Subcutaneous adipose tissue (tissue), 4 donors: ENCODE measurements around the gene NUDT16. TPM values are rescaled to one million over a fixed set of nuclear protein-coding genes. Genes with fewer than 3 reads are reported as not detected.

Source experiments
- total RNA-seq, 4 donors: library from RNA; depleted of rRNA; stranded (reverse); fragments of >200 nt; gene quantifications; one replicate each; pipeline ENCODE4 v1.1.0, GENCODE V29; 2016
- TF ChIP-seq, protein P1 (sequence below): fragments of 450-650 bp; IDR thresholded peaks from one replicate; pipeline ENCODE4 v1.5.1; 2016; ENCODE audit warnings: low read depth, mild to moderate bottlenecking, control low read depth, antibody characterized with exemption, moderate library complexity

The NUDT16 gene
- total RNA-seq, 4 donors from 2014 or later, result 36.2 to 67.8 (median 53.9) TPM

DNA sequence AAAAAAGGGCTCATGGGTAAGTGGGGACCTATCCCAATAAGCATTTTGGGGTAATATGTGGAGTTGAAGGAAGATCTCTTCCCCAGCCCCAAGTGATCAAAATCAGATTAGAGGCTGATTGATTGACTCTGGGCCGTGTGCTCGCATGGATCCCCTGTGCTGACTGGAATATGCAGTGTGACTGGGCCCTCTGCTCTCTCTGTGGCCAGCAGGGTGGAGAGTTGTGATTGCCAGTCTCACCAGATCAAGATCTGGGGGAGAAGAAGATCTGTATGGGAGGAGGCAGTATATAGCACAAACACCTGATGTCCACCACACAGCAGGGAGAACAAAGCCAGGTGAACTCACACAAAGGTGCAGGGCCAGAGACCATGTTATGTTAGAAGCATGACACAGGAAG is 8.8 kb downstream of the NUDT16 start:
- TF ChIP-seq, protein P1, sequence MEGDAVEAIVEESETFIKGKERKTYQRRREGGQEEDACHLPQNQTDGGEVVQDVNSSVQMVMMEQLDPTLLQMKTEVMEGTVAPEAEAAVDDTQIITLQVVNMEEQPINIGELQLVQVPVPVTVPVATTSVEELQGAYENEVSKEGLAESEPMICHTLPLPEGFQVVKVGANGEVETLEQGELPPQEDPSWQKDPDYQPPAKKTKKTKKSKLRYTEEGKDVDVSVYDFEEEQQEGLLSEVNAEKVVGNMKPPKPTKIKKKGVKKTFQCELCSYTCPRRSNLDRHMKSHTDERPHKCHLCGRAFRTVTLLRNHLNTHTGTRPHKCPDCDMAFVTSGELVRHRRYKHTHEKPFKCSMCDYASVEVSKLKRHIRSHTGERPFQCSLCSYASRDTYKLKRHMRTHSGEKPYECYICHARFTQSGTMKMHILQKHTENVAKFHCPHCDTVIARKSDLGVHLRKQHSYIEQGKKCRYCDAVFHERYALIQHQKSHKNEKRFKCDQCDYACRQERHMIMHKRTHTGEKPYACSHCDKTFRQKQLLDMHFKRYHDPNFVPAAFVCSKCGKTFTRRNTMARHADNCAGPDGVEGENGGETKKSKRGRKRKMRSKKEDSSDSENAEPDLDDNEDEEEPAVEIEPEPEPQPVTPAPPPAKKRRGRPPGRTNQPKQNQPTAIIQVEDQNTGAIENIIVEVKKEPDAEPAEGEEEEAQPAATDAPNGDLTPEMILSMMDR, result no peak

DNA sequence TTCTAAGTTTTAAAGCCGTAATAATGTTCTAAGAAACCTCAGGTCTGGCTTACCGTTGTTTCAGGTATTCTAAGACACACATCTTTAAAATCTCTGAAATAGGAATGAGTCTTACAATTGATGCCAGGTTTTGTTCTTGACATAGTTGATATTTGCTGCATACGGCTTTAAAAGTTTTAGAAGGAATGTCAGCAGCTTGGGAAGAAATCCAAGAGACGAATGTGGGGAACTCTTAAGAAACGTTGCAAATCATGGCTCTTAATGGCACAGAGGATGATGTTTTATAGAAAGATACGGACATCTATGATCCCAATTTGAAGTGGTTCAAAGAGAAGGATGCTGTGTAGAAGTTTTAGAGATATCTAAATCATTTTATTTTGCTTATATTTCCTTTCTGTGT is 11.5 kb downstream of the NUDT16 start:
- TF ChIP-seq, protein P1, result no peak

DNA sequence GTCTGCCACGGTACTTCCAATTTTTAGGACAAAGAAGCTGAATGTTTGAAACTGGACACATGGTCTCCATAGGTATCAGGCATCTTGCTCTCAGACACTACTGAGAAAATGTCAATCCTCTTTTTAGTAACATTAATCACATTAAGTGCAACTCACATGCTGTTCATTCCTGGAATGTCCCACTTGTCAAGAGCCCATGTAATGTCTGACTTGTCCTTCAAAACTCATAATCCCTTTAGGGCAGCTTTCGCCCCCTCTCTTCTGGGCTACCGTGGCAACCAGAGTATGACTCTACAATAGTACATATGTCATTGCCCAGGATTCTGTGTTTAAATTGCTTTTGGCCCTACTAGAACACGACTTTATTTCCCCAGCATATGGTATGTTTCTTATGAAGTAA is 12.3 kb downstream of the NUDT16 start:
- TF ChIP-seq, protein P1, result no peak

DNA sequence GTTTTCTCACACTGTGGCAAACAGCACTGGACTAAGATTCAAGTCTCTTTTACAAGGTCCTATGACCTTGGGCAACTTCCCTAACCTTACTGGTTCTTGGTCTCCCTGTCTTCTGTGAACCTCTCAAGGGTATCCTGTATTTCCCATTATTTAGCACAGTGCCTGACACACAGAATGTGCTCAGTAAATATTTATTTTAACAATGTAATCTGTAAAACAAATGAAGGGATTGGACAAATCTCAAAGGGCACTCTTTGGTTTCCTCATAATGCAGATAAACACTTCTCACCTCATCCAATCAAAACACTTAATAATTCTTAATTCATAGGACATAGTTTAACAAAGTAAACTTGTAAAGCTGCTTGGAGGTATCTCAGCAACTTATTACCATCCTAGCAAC is 12.8 kb downstream of the NUDT16 start:
- TF ChIP-seq, protein P1, result no peak

DNA sequence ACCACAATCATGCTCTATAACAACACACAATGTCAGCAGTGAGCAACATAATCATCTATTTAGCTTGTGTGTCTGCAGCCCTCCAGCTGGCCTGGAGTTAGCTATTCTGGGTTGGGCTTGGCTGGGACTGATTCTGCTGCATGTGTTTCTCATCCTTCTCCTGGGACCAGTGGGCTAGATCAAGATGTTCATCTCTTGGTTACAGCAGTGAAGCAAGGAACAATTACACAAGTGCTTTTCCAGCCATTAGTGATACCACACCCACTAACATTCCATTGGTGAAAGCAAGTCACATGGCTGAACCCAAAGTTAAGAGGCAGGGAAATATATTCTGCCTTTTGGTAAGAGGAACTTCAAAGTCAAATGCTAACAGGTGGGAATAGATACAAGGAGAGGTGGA is 14.6 kb downstream of the NUDT16 start:
- TF ChIP-seq, protein P1, result no peak

DNA sequence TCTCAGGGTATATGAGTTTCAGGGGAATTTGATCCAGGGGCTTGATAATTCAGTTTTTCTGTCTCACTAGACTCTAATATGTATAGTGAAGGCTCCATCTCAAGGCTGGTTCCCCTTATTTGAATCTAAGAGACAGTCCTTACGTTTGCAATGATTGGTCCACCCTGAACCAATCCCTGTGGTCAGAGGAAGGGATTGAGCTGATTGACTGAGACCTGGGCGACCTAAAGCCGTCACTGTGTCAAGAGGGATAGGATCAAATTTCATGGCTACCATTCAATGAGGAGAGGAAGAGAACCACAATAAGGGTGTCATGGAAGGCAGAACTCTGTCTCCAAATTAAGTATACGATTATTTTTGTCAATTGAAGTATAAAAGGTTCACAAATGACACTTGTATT is 16.3 kb downstream of the NUDT16 start:
- TF ChIP-seq, protein P1, result no peak

DNA sequence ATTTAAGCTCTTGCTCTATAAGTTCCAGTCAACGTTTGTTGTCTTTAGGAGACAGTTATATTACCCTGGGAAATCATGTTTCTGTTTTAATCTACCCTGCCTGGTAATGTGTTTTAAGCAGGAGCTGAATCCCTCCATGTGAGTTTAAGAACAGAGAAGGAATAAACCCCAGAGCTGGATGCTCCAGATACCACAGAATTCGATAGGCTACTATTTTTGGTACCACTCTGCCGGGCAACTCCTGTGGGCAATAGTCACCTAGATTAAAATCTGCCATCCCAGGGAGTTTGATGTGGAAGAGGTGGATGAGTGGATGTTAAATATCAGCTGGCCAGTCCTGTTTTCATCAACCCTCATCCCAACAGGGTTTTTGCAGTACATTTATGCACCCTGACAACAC is 20.4 kb downstream of the NUDT16 start:
- TF ChIP-seq, protein P1, result no peak
